ENCODE data around the gene PJA2.
A peak's percentile ranks its signal among the peaks of the same experiment; 100 is the strongest.
"Not testable (repeated sequence)": the region's sequence is repeated elsewhere in the genome, so short reads cannot be mapped to it uniquely, and the experiment has no call there.

PJA2 gene

DNA sequence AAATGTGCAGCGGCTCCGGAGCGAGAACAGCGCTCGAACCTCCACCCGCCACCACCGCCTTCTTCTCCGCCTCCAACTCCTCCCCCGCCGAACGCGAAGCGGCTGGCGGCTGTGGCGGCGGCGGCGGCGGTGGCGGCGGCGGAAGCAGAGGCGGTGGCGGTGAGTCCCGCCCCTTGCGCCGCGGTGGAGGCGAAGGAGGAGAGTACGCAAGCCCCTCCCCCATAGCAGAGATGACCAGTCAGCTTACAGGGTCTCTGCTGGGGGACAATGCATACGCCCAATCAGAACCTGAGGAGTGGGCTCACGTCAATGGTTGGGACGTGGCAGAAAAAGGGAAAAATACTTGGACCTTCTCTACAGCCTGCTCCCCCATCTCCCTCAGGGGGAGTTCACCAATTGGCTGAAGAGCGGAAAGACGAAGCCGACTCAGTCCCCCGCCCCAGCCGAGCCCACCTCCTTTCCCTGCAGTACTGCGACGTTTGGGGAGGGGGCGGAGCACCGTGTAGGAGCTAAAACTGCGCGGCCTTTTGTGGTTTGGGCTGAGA lies at the start of gene PJA2:
Gene PJA2 (minus strand): TSS at position 131 of the 545 bp plus-strand sequence. CDS start 26,541 bp downstream, outside the sequence.
- DNase-seq: peak; percentile 98

GRCh38 chr5:109455598-109456096 lies 45.9 kb upstream of the PJA2 start:
- peak; percentile 8 for DNase-seq

- no peak for DNase-seq
Measured at GRCh38 chr5:109454731-109455505, 45.1 kb upstream of the PJA2 start.

DNA sequence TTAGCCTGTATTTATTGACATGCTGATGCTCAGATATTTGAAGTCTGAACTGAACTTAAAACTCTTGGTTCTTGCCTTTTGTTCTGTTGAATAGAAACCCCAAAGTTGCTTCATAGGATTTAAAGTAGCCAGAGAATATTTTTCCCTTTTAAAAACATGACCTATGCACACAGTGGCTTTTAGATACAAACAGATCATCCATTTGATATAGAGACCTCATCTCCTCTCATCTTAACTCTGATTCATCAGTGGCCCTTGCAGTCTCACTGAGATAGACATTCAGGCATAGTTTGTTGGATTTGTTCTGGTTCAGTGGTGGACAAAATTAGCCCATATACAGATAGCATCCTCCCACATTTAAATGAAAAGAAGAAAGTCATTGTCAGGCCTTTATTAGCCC lies 43.5 kb upstream of the PJA2 start:
- no peak for DNase-seq

GRCh38 chr5:109452661-109453060 lies 42.9 kb upstream of the PJA2 start:
- DNase-seq: no peak

GRCh38 chr5:109451146-109451545 lies 41.4 kb upstream of the PJA2 start:
- peak; percentile 88 for DNase-seq

- DNase-seq: no peak
Measured at GRCh38 chr5:109450129-109450877, 40.5 kb upstream of the PJA2 start.

DNA sequence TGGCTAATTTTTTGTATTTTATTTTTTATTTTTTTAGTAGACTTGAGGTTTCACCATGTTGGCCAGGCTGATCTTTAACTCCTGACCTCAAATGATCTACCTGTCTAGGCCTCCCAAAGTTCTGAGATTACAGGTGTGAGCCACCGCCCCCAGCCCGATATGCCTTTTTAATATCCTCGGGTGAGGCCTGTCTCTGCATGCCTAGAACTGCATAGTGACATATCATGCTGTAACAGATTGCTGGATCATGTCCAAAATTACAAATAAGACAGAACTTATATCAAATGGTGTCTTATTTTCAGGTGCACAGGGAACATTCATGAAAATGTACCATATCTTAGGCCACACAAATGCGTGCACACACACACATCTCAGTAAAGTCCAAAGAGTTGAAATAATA lies 39.1 kb upstream of the PJA2 start:
- no peak for DNase-seq

DNA sequence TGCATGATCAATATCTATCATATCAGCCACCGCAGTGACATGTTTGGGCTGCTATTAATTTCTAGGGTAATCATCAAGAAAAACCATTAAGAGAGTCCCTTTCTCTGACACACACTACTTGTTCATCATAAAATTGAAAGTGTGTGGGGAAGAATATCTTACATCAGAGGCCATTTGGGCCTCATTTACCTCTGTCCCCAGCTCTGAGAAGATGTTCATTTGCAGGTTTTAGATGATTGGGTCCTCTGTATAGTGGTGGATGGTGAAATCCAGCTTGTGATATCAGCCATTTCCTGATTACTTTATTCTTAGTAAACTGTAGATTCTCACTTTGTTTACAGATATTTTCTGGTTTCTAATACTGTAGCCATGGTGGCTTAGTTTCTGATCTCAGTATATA lies 29.8 kb upstream of the PJA2 start:
- DNase-seq: no peak

DNA sequence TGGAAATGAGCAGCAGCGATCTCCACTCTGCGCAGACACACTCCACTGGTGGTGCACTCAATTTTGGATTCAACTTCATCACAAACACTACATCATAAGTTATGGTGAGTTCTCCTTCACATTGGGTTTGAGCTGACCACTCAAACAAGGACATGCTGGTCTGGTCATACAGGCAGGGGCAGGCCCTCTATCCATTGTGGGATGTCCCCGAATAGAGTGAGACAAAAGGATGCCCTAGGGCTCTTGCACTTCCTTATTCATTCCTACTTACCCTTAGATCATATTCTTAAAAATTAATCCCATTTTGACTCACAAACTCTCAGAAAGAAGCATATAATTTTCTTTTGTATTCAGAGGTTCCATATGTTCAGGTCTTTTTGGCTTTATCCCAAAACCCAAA lies 16.3 kb upstream of the PJA2 start:
- DNase-seq: no peak

DNA sequence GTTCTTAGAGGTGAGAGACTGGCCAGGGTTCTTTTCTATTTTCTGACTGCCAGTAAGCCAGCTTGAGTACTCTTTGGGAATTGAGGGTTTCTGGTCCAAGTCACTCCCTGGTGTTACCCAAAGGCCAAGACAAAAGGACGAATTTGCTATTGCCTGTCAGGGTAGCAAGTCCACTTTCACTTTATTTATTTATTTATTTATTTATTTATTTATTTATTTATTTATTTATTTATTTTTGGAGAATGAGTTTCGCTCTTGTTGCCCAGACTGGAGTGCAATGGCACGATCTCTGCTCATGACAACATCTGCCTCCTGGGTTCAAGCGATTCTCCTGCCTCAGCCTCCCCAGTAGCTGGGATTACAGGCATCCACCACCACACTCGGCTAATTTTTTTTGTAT lies 15.7 kb upstream of the PJA2 start:
- DNase-seq: not testable (repeated sequence)

DNA sequence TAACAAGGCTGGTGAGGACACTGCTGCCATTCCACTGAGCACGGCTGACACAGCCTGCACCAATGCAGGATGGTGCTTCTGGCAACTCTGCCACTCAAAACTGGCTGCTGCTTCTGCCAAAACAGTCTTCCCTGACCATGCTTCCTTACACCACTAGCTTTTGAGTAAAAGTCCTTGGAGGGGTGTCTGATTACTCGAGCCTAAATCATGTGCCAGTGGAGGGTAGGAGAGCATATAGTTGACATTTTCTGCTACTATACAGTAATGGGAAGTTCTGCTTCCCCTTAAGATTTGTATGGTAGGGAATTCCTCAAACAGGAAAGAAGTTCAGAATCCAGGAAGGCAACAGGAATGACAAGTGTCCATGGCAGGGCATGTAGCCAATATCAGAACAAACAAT lies 12.2 kb upstream of the PJA2 start:
- no peak for DNase-seq

DNA sequence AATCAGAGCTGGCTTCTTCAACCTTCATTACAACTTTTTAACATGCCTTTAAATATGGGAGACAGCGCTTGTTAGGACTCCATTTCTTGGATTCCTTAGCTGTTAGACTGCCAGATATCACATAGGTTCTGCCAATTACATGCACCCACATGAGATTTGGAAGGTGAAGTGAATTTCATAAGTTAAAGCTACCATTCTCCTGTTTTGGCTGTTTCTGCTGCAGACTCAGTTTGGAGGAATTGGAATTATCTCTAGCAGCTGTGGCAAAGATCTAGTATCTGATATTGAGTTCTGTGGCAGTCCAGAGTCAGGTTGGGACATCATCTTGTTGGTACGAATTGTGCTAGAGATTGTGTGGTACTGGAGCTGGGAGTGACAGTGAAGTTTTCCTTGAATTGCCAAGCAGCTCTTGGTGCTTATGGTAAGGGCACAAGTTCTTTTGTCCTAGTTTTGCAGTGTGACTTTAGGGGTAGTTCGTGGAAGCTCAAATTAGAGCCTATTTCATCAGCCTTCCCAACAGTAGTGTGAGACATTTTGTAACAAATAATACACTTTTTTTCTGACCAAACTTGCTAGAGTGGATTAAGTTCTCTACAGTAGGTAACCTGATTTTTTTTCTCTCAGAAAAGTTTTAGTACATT lies 9.1 kb upstream of the PJA2 start:
- no peak for DNase-seq

GRCh38 chr5:109416882-109417281 lies 7.1 kb upstream of the PJA2 start:
- no peak for DNase-seq

GRCh38 chr5:109413921-109414461 lies 4.2 kb upstream of the PJA2 start:
- not testable (repeated sequence) for DNase-seq

- no peak for DNase-seq
Measured at GRCh38 chr5:109413458-109413857, 3.7 kb upstream of the PJA2 start.

GRCh38 chr5:109412981-109413402 lies 3.2 kb upstream of the PJA2 start:
- peak; percentile 41 for DNase-seq

DNA sequence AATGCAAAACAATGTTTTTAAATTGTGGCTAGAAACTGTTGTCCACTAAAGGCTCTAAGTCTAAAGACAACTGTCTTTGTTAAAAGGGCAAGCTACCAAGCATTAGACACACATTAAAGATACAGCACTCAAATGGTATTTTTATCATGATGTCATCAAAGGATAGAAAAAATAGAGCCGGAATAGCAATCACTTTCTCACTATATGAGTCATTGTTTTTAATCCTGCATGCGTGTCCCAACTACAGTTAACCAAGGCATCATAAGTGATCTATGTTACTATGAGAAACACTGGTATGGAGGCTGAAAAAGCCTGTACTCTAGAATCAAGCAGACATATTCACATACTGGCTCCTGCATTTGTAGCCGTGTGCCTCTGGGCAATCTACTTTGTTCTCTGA lies 1.9 kb upstream of the PJA2 start:
- DNase-seq: peak; percentile 18

GRCh38 chr5:109411149-109411514 lies 1.4 kb upstream of the PJA2 start:
- no peak for DNase-seq

- DNase-seq: peak; percentile 67
Measured at GRCh38 chr5:109410389-109411148, 795 bp upstream of the PJA2 start.

GRCh38 chr5:109408991-109409843 lies 557 bp downstream of the PJA2 start:
- DNase-seq: peak; percentile 36
